IPS-NIHi11 (cell line): ENCODE data around the gene RAD23A.
"Not testable (repeated sequence)": the region's sequence is repeated elsewhere in the genome, so short reads cannot be mapped to it uniquely, and the experiment has no call there.

Experiments
- DNase-seq: peaks from one replicate; pipeline ENCODE4 v3.0.0; 2012; ENCODE audit warnings: mixed read lengths, low spot score

RAD23A gene

GRCh38 chr19:12937927-12938778 is 7.5 kb upstream of the RAD23A start, which contains the start of gene CALR:
TSS of gene CALR (plus strand) at chr19:12938609. CDS start at chr19:12938680, 71 bp downstream.
- DNase-seq = peak; percentile 95

GRCh38 chr19:12938779-12939601 is 6.7 kb upstream of the RAD23A start:
- DNase-seq = no peak

DNA sequence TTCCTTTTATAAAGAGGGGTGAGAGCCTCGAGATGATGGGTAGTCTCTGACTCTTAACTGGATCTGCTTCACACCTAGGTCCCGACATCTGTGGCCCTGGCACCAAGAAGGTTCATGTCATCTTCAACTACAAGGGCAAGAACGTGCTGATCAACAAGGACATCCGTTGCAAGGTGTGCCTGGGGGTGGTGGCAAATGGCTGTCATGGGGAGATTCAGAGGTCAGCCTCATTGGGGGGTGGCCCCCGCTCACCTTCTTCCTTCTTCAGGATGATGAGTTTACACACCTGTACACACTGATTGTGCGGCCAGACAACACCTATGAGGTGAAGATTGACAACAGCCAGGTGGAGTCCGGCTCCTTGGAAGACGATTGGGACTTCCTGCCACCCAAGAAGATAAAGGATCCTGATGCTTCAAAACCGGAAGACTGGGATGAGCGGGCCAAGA is 5.7 kb upstream of the RAD23A start:
- no peak for DNase-seq

DNA sequence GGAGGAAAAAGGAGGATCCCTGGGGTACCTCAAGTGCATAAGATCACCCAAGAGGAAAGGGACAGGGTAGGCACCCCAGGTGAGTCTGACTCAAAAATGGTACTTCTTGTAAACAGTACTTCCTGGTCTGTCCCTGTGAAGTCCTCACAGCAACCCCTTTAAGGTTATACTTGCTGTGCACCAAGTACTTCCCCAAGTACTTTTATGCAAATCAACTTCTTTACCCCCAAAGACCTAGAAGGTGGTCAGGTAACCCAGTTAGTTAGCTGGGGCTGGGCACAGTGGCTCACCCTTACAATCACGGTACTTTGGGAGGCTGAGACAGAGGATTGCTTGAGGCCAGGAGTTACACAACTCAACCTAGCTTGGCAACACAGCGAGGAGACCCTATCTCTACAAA is 4.8 kb upstream of the RAD23A start:
- DNase-seq = no peak

DNA sequence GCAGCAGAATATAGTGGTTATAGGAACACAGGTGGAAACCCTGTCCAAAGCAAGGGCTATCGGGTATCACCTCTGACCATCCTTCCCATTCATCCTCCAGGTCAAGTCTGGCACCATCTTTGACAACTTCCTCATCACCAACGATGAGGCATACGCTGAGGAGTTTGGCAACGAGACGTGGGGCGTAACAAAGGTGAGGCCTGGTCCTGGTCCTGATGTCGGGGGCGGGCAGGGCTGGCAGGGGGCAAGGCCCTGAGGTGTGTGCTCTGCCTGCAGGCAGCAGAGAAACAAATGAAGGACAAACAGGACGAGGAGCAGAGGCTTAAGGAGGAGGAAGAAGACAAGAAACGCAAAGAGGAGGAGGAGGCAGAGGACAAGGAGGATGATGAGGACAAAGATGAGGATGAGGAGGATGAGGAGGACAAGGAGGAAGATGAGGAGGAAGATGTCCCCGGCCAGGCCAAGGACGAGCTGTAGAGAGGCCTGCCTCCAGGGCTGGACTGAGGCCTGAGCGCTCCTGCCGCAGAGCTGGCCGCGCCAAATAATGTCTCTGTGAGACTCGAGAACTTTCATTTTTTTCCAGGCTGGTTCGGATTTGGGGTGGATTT is 2.1 kb upstream of the RAD23A start:
- DNase-seq = no peak

GRCh38 chr19:12944104-12944674 is 1.5 kb upstream of the RAD23A start:
- no peak for DNase-seq

GRCh38 chr19:12946092-12946721 is 545 bp downstream of the RAD23A start:
- peak; percentile 93 for DNase-seq

- no peak for DNase-seq
Observed at GRCh38 chr19:12946731-12947496, 1.3 kb downstream of the RAD23A start.

GRCh38 chr19:12947702-12948611 is 2.3 kb downstream of the RAD23A start:
- DNase-seq = no peak

GRCh38 chr19:12948612-12949362 is 3.1 kb downstream of the RAD23A start:
- no peak for DNase-seq

- DNase-seq = no peak
Observed at GRCh38 chr19:12949363-12950283, 4.0 kb downstream of the RAD23A start.

DNA sequence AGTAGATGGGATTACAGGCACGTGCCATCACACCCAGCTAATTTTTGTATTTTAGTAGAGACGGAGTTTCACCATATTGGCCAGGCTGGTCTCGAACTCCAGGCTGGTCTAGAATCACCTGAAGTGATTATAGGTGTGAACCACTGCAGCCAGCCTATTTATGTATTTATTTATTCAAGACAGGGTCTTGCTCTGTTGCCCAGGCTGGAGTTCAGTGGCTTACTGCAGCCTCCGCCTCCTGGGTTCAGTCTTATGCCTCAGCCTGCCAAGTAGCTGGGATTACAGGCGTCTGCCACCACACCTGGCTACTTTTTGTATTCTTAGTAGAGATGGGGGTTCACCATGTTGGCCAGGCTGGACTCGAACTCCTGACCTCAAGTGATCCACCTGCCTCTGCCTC is 6.4 kb downstream of the RAD23A start:
- DNase-seq = not testable (repeated sequence)

DNA sequence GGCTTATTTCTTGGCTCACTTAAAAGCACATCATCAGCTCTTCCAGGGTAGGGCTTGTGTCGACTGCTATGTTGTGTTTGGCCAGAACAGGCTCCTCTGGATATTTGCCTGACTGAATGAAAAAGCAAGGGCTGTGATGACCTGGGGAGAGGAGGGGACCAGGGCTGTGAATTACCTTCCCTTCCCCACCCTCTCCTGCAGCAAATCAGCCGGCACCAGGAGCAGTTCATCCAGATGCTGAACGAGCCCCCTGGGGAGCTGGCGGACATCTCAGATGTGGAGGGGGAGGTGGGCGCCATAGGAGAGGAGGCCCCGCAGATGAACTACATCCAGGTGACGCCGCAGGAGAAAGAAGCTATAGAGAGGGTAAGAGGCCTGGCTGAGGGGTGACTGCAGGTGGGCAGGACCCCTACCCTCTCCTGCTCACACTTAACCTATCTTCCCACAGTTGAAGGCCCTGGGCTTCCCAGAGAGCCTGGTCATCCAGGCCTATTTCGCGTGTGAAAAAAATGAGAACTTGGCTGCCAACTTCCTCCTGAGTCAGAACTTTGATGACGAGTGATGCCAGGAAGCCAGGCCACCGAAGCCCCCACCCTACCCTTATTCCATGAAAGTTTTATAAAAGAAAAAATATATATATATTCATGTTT is 7.0 kb downstream of the RAD23A start:
- DNase-seq = no peak

GRCh38 chr19:12953138-12953798 is 7.6 kb downstream of the RAD23A start:
- DNase-seq = no peak

DNA sequence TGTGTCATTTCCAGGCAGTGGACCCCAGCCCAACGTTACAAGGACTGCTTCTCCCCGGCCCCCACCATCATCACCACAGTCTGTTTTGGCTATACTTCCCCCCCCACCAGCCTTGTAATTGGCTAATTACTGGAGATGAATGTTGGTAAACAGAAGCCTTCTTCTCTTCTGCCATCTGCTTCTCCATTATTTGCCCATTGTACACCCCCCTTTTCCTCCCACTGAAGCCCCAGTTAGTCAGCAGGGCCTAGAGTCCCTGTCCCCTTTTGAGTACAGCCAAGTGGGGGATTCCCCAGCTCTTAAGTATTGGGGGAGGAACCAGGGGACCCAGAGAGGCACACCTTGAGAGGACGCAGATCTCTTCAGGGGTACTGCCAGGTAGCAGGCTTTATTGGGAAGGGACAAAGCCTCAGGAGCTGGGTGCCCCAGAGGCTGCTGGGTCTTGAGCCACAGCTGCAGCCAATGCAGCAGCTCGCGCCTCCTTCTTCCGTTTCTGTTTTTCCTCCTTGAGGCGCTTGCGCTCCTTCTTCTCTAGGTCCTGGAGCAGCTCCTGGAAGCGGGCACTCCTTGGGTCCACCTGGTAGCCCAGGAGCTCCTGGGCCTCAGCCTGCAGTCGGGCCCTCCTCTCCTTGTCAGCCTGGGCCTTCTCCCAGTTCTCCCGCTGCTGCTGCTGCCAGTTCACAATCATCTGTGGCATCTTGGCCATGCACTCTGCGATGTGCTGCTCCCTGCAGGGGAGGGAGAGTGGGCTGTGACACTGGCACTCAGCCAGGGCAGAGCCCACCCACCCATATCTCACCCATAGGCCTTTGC is 8.3 kb downstream of the RAD23A start:
- DNase-seq = no peak

- no peak for DNase-seq
Observed at GRCh38 chr19:12954612-12954962, 8.9 kb downstream of the RAD23A start.
